GM19467 (cell line): ENCODE measurements around the gene TMEM184B.
"Not testable (repeated sequence)": the region's sequence is repeated elsewhere in the genome, so short reads cannot be mapped to it uniquely, and the experiment has no call there.

ENCODE experiments used
- ATAC-seq: cut with Tn5 transposase; IDR thresholded peaks from one replicate; pipeline ENCODE4 v1.9.1; 2021; ENCODE audit warnings: mild to moderate bottlenecking, moderate library complexity; ENCODE audit not compliant: unreplicated experiment

The TMEM184B gene

DNA sequence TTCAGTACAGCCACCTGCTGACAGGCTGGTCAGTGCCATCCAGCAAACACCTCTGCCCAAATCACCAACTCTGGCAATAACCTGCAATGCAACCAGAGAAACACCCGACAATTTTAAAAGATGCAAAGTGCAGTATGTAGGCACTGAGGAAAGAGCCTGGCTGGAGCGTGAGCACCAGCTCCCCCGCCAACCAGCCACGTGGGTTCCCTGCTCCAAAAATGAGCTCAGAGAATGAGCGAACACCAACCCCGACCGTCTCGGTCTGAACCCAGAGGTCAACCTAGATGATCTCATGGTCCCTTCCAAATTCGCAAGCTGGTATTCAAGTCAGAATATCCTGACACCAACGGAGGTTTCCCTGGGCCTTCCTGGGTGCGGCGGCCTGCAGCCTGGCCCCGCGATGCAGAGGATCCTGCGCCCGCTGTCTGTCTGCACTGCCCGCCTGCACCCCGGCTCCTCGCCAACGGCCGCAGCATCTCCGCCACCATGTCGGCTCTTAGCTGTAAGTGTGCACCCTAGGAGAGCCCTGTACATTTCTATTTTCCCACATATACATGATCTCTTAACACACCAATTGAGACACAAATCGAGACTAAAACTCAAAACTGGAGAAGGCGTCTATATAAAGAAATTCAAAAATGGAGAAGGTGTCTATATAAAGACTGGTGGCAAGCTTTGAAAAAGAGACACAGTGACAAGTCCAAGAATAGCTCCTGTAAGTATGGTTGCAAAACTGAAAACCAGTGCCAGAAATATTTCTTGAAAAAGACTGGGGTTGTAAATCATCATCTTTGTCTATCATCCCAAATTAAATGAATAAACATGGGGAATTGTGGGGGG lies 22.8 kb downstream of the TMEM184B start:
- ATAC-seq: no peak

DNA sequence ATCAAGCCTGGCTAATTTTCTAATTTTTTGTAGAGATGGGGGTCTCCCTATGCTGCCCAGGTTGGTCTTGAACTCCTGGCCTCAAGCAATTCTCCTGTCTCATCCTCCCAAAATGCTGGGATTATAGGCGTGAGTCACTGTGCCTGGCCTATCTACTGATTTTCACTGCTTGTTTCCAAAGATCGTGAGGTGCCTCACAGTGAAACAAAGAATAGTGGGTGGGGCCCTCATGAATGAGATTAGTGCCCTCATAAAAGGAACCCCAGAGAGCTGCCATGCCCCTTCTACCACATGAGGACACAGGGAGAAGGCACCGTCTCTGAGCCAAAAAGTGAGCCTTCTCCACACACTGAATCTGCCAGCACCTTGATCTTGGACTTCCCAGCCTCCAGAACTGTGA lies 23.5 kb downstream of the TMEM184B start:
- no peak for ATAC-seq

DNA sequence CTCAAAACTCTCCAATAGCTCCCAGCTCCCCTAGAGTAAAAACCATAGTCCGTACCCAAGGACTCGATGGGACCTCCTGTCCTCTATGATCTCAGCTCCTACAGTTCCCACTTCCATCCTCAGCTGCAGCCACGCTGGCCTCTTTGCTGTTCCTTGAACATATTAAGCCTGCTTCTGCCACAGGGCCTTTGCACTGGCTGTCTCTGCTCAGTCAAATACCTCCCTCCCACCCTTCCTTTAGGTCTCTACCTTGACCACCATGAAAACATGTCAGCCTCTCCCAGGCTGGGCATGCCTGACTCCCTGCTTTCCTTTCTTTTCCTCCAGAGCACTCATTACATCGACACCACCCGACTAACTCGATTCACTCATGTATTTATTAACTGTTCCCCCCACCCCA lies 24.5 kb downstream of the TMEM184B start:
- no peak for ATAC-seq

DNA sequence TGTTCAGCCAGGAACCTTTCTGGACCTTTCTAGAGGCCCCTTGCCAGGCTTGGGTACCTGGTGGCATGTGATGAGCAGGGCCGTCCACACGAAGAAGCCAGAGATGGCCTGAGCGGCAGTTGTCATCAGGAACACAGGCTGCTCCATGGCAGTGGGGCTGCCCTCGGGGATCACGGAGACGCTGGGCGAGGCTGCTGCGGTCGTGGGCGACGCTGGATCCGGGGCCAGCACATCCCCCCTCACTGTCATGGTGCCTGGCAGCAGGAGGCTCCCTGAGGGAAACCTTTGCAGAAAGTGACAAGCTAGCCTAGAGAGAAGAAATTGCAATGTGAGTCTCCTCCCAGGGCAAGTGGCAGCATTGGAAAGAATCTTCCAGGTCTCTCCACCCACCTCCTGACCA lies 25.1 kb downstream of the TMEM184B start:
- no peak for ATAC-seq

DNA sequence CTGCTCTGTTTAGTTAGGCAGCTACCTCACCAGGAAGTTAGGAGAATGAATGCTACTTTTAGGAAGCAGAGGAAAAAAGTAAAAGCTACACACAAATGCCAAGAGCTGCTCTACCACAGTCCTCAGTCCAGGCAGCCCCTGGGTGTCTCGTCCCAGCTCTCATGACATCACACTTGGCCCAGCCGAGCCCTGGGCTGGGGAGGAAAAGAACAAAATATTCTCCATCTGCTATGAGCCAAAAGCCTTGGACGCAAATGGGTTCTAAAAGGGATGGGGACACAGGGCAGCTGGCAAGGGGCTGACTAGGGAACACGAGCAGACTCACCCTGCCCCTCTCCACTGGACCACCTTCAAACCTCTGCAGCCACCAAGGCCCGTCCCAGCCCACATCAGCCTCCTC lies 26.1 kb downstream of the TMEM184B start:
- ATAC-seq: no peak

DNA sequence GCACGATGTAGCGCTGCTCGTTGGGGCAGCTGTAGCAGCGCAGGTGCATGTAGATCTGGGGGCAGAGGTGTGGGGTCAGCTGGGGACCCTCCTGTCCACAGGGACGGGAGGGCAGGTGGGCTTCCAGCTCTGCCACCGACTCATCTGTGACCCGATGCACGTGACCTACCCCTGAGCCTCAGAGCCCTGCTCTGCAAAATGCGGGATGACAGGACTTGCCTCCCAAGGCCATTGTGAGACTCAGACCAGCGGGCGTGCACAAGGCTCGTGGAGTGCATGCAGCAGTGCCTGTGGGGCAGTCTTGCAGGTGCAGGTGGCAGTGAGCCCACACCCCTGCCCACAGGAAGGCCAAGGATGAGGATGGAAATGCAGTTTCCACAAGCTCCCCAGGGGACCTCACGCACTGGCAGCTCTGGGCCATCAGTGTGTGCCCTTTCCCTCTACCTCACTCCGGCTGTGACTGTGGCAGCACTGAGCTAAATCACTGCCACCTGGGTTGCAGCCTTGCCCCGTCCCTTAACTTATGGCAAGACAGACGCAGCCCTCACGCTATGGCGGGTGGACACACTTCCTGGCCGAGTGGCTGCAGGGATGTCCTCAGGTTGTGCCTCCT lies 26.7 kb downstream of the TMEM184B start:
- no peak for ATAC-seq

DNA sequence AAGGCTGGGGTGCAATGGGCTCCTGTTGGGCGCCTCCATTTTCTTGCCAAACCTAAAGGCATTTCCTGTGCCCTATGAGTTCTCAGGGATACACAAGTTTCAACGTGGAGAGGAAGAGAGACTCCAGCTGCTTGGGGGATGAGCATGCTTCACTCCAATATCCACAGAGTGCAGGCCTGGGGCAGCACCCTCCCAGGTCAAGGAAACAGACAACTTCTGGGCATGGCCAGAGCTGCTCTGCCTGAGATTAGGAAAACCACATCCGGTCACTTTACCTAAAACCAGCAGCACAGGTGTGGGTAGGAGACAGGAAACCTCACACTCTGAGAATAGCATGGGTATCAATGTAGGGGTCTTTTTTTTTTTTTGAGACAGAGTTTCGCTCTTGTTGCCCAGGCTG lies 28.7 kb downstream of the TMEM184B start:
- ATAC-seq: no peak

DNA sequence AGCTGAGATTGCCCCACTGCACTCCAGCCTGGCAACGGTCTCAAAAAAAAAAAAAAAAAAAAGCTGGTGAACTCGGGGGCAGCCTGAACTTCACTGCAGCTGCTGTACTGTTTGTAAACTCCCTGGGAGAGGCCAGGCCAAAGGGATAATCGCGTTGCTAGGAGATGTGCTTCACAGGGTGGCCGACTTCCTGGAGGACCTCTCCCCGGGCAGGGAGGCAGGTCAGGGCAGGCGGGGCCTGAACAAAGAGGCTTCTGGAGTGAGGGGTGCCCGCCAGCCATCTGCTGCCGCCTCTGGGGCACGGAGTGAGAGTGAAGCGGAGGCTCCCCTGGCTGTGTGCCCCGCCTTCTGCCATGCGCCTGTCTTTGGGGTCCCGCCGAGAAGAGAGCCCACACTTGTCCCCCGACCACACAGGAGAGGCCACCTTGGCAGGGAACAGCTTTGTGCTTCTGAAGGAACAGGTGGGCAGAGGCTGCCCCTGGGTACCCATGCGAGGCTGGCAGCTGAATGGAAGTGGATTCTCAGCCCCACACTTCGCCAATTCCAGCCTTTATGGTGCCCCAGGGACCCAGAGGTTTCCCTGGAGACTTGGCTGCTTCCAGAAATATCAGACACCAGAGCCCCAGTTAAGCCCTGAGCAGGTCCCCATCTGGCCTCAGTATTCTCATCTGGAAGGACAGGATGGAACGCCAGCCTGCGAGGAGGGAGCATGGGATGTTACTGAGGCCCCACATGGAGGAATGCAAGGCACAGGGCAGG lies 29.6 kb downstream of the TMEM184B start:
- ATAC-seq: no peak

DNA sequence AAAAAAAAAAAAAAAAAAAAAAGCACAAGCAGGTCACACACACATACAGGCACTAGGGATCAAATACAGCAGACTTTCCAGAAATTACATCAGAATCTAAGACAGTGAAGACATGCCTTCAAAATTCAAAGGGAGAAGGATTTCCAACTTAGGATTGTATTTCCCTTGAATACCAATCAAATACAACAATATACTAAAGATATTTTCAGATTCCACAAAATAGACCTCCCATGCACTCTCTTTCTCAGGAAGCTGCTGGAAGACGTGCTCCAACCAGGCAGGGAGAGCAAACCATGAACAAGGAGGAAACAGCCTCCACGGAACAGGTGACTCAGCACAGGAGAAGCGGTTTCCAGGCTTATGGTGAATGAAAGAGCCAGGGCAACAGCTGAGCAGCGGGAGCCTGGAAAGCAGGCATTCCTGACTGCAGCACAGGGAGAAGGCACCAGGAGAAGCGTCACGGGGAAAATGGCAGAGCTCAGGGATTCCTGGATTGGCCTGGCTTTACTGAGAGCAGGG lies 32.0 kb downstream of the TMEM184B start:
- no peak for ATAC-seq

DNA sequence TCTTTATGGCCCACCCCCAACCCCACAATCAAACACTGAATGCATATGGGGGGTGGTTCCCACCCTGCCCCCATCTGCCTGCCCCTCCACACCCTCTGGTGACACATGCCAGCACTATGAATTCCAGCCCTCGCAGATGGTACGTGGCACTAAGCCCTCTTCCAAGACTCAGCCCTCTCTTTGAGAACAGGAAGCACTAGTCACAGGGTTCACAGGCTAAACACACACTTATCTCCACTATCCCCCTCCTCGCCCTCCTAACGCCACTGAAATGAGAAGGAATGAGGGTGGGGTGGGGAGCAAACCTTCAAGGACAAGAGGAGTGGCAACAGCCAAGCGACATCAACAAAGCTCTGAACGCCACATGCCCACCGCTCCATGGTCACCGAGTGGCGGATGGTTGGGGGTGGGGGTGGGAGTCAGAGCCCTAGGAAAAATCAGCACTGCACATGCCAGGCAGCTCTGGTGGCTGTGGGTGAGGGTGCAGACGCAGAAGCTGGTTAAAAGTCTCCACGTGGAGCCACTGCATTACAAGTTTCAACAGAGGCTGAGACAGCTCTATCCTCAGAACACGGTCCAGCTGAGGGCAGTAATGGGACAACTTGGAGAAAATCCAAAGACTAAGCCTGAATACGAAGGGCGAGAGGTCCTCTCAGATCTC lies 33.6 kb downstream of the TMEM184B start:
- no peak for ATAC-seq

DNA sequence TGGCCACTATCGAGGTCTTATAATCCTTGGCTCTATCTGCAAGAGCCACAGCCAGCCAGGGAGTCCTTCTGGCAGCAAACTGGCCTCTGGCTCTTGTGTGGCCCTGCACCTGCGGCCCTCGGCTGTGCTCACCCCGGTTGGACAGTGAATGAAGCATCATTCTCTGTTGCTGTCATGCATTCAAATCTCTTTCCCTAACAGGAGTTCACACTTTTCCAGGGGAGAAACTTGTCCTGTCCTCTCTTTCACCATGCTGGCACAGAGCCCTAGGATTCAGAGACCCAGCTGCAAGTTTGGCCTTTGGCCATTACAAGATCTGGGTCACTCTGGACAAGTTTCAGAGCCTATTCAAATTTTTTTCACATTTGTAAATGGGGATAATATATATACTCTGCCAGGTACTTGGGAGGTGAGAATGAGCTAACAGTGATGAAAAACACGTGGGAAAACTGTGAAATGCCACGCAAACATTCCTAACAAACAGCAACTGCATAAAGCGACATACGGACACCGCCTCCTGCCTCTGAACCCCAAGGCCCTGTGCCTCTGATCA lies 34.2 kb downstream of the TMEM184B start:
- no peak for ATAC-seq

DNA sequence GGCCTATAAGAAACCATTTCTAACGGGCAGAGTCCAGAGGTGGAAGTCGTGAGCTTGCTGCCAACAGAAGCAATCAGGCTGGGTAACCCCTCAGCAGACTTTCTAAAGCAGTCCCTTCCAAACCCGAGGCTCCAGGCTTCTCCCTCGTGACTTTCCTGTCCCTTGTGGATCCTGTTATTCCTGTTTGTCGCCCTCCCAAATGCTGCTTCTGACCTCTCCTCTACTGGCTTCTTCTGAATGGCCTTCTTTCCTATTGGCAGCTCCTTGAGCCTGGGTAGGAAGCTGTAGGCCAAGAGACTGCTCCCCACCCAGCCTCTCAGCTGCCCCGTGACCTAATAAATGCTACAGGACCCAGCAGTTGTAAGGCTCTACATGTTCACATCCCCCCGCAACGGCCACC lies 36.0 kb downstream of the TMEM184B start:
- no peak for ATAC-seq

DNA sequence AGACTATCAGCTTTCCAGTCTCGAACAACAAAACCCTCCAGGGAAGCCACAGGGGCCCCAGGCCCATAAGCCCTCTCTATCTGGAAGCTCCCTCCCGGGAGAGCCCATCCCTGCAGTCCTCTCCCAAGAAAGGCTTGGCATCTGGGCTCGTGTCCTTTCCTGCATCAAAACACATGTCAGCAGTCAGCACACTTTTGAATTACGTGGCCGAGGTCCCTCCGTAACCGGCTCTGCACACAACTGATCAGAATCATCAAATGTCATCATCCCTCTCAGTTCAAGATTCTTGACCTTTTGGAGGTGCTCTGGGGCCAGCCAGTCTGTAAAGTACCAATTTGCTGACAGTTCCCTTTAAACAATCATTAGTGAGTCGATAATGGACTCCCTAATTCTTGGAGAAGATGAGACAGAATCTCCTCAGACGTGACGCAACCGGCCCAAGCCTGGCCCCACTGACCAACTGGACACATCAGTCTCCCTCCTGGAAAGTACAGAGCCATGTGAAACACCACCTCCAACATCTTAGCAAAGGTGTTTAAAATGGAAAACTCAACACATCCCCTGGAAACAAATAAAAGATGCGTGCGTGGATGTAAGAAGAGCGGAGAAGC lies 37.5 kb downstream of the TMEM184B start:
- ATAC-seq: no peak

DNA sequence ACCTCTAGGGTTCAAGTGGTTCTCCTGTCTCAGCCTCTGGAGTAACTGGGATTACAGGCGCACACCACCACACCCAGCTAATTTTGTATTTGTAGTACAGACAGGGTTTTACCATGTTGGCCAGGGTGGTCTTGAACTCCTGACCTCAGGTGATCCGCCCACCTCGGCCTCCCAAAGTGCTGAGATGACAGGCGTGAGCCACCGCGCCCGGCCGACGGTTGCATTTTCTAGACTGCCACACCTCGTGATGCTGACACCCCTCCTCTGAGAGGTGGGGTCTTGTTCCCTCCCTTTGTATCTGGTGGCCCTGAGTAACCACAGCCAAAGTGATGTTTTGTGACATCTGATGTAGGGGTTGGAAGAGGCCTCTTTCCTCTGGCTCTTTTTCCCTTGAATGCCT lies 39.0 kb downstream of the TMEM184B start:
- not testable (repeated sequence) for ATAC-seq

DNA sequence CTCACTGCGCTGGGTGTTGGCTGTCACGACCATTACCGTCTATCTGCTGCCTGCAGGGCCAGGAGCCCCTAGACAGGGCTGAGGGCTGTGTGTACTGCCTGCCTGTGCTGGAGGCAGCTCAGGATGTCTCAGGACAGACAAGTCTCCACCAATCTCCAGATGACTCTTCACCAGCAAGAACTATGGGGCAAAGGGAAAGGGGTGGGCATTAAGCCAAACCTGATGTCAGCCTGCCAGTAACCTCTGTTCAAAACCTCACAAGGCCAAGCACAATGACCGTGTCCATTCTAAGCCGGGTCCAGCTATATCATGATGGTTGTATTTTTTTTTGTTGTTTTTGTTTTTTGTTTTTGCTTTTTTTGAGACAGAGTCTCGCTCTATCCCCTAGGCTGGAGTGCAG lies 39.4 kb downstream of the TMEM184B start:
- ATAC-seq: no peak

DNA sequence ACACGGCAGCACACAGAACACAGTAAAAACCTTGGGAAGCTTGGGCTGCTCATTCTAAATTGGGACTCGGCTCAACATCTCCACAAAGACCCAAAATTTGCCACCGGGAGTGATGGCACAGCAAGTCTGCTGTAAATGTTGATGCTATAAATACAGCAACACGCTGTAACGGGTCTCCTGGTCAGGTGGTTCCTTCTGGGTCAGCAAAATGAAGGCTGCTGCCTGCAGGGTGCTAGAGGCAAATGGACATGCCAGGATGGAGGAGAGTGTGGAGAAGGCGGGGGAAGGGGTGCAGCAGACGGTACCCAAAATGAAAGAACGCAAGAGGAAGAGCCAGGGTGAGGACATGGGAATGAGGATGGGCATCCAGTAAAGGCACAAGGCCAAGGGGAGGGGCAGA lies 40.6 kb downstream of the TMEM184B start:
- no peak for ATAC-seq

DNA sequence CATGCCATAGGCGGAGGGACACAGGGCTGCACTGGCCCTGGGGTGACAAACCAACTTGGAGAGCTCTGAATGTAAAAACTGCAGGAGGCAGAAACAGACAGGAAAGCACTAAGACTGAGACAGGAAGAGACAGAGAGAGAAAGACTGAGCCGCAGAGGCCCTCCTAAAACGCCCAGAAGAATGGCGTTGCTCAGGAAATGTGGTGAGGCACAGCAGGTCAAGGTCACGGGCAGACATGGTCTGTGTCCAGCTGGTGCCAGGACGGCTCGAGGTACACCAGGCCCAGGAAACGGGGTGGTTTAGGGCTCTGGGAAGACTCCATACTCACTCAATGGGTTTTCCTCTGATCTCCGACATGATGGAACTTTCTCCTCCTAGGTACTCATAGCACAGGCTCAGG lies 41.9 kb downstream of the TMEM184B start:
- ATAC-seq: no peak

DNA sequence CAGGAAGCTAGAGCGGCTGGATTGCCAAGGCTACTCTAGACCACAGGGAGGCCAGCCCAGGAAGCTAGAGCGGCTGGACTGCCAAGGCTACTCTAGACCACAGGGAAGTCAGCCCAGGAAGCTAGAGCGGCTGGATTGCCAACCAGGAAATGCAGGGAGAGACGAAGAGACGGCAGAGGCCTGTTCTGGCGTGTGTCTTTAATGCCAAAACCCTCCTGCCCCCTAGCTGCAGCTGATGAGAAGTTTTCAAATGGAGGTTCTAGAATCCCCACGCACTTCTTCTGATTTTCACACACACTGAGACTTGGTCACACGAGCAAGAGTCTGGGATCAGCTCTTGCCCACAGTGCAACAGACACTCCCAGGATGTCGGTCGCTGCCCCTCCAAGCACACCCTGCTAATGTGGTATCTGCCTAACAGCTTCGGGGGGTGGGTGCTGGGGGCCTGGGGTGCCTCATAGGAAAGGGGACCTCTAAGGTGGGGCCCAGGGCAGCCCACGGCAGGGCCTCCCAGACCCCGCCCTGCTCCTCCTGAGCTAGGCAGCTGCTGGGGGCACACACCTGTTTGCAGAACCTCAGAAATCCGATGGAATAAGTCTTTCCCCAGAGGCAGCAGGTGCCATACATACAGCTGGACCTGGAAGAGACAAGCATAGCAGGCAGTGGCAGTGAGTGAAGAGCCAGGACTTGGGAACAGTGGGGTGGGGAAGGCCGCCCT lies 42.5 kb downstream of the TMEM184B start:
- no peak for ATAC-seq

DNA sequence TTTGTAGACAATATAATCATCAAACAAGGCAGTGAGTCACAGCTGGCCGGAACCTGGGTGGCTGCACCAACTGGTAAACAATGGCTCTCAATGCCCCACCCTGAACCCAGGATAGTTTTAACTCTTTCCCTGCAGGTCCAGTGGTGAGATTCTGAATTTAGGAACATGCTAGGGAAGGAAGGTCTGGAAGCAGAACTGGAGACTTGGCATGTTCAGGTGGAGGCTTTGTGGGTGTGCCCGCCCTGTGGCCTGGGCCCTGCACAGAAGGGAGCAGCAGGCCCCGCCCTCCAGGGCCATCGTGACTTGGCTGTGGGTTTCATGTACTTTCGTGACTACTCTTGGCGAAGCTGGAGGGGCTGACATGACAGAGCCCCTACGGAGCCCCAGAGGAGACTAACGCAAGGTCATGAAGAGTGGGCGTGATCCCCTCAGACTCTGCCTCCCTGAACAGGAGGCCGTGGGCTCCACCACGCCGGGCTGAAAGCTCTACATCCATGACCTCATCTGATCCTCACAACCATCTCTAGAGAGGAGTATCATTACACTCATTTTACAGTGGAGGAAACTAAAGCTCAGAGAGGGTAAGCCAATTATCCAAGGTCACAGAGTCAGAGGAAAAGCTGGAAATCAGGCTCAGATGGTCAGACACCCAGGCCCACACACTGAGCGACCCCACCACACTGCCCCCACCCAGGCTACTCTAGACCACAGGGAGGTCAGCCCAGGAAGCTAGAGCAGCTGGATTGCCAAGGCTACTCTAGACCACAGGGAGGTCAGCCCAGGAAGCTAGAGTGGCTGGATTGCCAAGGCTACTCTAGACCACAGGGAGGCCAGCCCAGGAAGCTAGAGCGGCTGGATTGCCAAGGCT lies 43.7 kb downstream of the TMEM184B start:
- ATAC-seq: no peak
